HG02763 (cell line): Measurements from ENCODE around the gene FGFBP1.
A peak's percentile ranks its signal among the peaks of the same experiment; 100 is the strongest.
"Not testable (repeated sequence)": the region's sequence is repeated elsewhere in the genome, so short reads cannot be mapped to it uniquely, and the experiment has no call there.

ENCODE experiments used
- ATAC-seq: cut with Tn5 transposase; IDR thresholded peaks from one replicate; pipeline ENCODE4 v1.9.1; 2021; ENCODE audit warnings: mild to moderate bottlenecking, moderate library complexity; ENCODE audit not compliant: unreplicated experiment

The FGFBP1 gene

DNA sequence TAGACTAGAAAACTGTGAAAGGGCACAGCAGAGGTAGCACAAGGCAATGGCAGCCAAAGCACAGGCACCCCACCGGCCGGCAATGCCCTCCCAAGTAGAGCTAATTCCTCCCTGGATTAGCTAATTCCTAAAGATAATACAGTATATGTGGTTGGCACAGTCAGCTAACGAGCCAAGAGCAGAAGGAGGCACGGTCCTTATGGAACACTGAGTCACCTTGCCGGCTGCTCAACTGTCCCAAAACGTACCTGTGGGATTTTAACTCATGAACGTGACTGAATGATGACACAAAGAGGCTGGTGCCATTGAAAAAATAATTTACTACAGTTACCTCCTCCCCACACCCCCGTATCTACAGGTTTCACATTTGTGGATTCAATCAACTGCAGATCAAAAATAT, 9.1 kb upstream of the FGFBP1 start:
- ATAC-seq = no peak

DNA sequence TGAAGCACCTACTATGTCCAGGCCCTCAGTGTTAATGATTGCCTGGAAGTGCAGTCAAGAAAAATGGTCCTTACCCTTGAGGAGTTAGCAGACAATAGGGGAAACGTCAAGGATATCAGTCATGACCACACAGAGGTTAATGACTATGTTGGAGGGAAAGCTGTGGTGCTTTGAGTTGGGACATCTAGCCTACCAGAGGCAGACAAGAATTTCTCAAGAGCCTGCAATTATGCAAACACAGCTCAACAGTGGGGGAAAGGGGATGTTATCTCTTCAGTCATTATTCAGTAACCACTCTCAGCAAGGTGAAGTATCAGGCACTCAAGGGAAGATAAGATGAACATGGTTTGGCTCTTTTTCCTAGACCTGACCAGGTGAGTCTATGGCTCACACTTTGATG, 7.0 kb upstream of the FGFBP1 start:
- ATAC-seq = no peak

DNA sequence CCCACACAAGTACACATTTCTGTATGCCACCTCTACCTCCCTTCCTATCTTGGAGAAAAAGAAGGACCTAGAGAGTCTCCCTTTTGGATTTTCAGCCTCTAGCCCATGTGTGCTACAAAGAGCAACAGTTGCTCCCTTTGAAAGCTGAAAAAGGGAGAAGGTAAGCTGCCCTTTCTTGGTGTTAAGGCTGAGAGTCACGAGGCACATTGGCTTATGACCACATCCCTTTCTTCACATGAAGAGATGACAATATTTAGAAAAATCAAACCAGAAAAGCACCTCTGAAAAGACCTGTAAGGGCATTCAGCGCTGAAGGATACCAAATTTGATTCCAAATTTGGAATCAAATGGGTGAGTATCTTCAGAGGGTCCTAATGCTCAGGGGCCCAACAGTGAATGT, 6.4 kb upstream of the FGFBP1 start:
- no peak for ATAC-seq

DNA sequence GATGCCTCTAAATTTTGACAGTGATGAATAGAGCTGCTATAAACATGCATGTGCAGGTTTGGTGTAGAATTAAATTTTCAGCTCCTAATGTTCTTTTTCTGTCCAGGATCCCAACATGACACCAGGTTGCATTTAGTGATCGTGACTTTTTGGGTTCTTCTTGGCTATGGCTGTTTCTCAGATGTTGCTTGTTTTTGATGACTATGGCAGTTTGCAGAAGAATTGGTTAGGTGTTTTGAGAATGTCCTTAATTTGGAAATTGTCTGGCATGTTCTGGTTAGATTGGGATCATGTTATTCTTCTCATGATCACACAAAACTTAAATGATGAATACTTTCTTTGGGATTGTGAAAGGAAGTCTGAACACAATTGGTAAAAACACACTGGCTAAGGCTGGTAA, 3.7 kb upstream of the FGFBP1 start:
- ATAC-seq = no peak

DNA sequence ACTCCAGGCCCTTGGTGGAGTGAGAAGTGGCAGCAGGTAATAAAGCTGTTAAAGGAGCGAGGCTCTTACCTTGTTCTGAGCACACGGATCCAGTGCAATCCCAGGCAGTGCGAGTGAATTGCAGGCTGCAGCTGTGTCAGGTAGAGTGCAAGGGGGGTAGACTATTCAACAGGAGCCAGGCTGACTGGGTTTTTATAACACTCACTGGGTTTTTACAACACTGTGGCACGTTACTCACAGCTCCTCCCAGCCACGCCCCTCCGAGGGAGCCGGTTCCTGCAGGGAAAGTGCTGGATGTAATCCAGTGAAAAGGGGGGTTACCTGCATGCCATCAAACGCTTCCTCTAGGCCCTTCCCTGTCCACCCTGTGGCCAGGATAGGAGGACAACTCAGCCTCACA, 358 bp downstream of the FGFBP1 start:
- no peak for ATAC-seq

DNA sequence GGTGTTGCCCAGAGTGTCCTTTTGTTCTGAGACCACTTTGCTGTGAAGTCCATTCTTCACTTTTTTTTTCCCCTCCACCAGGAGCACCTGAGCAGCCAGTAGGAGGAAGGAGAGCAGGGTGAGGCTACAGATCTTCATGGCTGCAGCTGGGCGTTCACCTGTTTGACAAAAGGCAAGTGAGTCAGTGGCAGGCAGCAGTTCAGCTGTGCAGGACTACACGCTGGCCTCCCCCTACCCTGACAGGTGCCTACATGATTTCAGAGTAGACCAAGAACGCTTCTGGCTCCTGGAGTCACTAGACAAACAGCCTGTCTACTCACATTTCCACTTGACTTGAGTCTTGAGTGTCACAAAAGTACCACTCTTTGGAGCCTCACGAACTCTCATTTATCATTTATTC, 2.0 kb downstream of the FGFBP1 start:
- ATAC-seq = no peak

DNA sequence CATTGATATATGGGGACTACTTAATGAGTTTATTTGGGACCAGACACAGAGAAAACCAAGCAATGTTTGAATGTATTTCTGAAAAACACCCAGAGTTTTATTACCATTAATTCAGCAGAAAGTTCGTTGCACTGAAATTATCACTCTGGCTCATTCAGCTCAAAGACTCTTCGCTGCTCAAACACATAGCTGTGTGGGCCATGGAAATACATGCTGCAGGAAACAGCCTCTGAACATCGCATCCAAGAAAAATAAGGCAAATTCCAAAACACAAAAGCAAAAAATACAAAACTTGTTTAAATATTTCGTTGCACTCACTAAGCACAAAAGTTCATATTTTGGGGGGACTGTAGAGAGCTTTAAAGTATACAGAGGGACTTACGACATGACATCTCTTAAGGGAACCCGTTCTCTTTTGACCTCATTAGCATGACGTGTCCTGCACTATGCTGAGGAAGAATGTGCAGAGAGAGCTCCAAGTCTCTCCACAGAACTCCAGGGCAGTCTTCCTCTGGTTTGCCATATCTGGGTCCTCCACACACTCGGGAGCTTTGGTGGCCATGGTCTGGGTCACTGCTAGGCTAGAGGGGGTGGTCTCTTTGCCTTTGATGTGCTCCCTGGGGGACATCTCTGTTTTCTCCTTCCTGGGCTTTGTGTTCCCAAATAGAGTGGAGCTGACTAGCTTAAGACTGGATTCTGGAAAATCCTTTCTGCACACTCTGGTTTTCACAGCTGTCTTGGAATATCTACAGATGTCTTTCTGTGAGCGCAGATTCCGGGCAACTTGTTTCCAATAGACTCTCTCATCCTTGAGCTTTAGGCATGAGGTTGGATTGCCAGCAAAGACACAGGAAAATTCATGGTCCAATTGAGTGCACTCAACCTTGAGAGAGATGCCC, 2.8 kb downstream of the FGFBP1 start:
- no peak for ATAC-seq

DNA sequence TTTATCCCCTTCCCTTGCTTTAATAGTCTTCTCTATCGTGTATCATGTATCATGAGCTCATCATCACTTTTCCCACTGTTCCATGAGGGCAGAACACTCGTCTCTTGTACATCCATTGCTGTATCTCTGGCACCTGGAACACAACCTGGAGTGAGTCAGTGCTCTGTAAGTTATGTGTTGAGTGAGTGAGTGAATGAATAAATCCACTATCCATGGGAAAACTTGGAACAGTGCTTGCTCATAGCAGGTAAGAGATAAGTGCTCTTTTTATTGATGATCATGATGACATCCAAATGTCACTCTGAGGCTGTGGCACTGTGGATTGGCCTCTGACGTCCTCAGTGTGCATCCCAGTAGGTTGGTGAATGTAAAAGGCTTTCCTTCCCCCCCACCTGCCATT, 4.3 kb downstream of the FGFBP1 start:
- ATAC-seq = no peak

DNA sequence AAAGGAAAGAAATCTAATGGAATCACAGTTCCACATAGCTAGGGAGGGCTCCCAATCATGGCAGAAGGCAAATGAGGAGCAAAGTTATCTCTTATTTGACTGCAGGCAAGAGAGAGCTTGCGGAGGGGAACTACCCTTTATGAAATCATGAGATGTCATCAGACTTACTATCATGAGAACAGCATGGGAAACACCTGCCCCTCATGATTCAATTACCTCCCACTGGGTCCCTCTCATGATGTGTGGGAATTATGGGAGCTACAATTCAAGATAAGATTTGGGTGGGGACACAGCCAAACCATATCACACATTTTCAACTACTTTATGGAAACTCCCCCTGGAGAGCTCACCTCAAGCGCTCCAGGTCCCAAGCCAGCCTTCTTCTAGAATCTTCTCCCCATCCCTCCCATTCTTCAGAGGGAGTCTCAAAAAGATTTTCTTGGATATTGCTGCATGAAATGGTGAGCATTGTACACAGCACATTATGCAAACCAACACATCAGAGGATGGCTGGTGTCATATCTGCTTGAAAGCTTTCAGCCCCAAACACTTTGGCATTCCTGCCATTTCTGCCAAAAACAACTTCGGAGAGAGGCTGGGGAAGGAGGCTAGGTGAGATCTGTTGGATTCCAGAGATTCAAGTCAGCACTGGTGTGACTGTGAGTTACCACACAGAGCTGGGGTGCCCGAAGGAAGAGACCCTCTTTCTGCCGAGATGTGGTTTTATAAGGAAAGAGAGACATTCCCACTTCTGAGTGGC, 6.9 kb downstream of the FGFBP1 start:
- ATAC-seq = no peak

DNA sequence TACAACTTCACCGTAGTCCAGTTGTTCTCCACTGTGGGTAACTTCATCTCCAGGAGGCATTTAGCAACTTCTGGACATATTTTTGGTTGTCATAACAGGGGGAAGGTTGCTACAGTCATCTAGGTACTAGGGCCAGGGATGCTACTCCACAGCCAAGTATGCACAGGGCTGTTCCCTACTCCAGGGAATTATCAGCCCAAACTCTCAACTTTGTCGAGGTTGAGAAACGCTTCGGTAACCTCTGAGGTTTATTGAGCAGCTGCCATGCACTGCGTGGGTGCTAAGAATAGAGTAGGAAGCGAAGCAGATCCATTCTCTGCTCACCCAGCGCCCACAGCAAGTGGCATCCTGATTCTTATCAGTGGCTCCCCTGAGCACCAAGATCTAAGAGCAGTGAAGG, 8.2 kb downstream of the FGFBP1 start:
- ATAC-seq = peak; percentile 49

DNA sequence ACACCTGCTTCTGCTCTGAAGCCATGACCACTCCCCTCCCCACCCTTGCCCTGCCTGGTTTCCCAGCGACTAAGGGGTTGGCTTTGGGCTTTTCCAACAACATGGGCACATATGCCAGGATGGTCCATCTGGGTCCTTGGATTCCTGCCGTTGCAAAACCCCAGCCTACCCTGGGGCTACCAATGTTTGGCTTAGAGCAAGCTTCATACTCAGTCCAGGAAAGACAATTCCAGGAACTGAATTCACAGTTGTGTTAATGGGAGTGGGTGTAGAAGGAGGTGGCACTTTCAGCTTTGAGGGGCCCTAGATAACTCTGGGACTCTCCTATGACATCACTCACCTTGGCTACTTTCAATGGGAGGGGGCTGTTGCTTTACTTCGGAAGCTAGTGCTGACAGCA, 9.0 kb downstream of the FGFBP1 start:
- ATAC-seq = no peak

DNA sequence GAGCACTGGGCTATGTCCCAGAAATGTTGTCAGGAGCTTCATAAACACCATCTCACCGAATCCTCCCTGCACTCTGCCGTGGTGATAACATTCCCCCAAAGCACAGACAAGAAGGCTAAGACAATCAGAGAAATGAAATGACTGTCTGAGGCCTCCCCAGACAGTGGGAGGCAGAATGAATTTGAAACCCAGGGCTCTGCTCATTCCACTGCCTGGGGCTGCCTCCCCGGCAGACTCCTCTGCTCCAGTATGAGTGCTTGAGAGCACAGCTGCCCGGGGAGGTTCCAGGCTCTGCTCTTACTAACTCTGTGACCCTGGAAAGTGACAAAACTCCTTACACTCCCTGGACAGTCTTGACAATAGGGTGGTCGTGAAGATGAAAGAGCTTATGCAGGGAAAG, 9.7 kb downstream of the FGFBP1 start:
- ATAC-seq = no peak

DNA sequence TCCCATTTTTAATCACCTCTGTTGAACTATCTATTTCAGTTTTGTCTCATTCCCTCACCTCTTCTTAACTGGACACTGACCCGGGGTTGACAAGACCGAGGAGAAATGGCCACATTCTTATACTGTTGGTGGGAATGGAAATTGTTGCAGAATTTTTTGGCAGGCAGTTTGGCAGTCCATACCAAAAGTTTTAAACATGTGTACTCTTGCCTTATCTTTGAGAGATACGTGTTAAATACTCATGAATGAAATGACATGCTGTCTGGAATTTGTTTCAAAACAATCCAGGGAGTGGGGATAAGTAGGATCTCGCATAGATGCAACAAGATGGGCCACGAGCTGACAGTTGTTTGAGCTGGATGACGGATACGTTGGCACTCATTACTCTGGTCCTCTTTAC, 12.1 kb downstream of the FGFBP1 start:
- no peak for ATAC-seq

DNA sequence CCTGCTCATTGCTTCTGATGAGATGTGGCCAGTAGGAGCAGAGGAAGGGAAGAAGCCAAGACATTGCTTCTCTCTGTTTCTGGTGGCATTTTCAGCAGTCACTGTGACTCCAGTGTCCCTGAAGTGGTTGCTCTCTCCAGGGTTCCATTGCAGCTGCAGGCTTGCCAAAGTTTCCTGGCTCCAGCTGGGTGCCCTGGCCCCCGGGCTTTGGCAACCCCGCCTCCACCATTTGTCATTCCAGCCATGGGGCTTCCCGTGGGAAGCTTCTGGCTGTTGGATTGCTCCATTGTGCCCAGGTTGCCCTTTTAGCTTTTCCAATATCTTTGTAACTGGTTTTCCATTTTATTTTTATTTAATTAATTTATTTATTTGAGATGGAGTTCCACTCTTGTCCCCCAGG, 12.7 kb downstream of the FGFBP1 start:
- no peak for ATAC-seq

DNA sequence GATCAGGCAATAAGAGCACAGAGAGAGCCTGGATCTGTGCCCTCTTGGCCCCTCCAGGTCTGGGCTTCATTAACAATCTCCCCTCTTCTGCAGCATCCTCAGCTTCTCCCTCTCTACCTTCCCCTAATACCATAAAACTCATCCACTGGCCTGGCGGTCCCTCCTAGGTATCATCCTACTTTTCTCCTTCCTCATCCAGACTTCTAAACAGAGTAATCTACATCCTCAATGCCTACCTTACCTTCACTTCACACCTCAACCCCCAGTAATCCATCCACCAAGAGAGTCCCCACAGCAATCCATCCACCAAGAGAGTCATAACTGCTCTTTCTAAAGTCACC, 17.0 kb downstream of the FGFBP1 start:
- no peak for ATAC-seq

DNA sequence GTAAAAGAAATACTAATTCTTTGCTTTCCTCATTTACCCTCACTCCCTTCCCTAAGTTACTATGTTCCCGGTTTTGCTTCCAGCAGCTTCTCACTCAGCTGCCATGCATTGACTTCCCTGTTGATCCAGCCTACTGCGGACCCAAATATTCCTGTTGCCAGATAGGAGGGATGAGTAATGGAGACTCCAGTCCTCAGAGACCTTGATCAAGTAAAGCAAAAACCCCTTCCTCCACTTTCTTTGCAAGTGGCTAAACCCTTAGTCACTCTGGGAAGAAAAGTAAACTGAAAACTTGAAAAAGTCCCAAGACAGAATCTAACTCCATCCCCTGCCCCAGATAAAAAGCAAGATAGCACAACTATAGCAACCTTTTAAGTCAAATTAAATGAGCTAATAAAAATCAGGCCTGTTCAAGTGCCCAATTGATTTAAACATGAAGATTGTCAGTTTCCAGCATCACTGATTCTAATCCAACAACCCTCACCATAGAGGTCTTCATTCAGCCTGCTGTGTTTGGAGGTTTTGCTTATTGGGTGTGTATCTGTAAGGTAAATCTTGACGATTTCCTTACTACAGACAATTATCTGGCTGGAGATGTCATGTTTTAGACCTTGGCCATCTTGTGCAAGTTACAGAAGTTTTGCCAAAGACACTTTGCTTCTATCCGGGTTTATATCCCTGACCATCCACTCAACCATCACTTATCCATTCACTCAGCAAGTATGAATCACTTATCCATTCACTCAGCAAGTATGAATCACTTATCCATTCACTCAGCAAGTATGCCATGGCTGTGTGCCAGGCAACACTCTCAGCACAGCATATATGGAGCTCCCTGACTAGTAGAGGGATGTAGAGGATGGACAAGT, 17.6 kb downstream of the FGFBP1 start:
- no peak for ATAC-seq

DNA sequence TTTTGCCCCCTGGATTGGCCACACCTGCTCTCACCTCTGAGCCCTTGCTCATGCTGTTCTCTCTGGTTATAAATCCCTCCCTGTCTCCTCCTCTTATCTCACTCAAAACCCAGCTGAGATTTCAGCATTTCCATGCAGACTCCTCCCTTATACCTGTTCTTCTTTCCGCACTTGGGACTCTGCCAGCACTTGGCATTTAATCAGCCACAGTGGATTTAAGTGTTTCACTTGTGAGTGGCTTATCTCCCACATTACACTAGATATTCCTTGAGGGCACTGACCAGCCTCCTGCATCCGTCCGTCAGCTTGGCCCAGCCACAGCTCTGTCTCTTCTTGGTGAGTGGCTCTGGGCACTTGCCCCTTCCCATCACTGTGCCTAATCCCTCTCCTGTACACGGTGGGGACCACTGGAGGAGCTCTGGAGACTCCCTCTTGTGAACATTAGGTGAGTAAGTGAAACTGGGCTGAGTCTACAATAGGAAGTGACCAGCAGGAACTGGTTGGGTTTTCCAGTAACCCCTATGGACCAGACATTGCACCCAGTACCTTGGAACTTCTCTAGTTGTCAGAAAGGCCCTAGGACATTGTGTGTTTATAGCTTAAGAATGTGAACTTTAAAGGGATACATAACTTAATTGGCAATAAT, 19.9 kb downstream of the FGFBP1 start:
- no peak for ATAC-seq

DNA sequence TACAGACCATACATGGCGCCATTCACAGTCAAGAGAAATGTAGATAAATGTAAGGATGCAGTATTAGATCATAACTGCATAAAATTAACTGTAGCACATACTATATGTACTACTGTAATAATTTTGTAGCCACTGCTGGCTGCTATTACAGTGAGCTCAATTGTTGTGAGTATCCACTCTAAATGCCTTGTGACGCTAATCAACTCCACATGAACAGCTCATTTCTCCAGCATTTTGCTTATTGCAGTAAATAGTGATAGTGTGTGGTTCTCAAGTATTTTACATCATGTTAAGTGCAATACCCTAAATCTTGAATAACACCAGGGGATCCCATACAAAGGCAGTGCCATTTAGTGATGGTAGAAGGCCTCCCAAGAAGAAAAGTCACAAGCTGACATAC, 21.2 kb downstream of the FGFBP1 start:
- ATAC-seq = no peak

DNA sequence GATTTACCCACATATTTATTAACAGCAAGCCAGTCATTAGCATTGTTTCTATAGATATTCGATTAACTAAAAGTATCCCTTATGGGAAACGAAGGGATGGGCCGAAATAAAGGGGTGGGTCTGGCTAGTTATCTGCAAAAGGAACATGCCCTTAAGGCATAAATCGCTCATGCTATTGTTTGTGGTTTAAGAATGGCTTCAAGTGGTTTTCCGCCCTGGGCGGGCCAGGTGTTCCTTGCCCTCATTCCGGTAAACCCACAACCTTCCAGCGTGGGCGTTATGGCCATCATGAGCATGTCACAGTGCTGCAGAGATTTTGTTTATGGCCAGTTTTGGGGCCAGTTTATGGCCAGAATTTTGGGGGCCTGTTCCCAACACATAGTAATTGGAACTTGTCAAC, 22.2 kb downstream of the FGFBP1 start:
- not testable (repeated sequence) for ATAC-seq

DNA sequence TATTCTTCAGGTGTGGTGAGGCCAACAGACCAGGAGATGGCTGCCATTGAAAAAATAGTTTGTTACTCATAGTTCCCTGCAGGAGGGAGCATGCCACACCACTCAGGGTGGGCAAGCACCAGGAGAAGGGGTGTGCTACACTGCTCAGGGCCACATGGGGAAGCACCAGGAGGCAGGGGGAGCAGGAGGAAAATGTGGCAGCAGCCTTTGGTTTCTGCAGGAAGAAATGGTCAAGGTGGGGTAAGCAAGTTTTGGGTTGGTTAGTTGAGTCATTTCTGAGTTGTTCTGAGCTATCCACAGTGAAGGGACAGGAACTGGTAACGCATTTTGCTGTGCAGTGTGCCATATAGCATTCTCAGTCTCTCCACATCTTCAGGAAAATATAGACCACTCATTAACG, 23.8 kb downstream of the FGFBP1 start:
- ATAC-seq = no peak

DNA sequence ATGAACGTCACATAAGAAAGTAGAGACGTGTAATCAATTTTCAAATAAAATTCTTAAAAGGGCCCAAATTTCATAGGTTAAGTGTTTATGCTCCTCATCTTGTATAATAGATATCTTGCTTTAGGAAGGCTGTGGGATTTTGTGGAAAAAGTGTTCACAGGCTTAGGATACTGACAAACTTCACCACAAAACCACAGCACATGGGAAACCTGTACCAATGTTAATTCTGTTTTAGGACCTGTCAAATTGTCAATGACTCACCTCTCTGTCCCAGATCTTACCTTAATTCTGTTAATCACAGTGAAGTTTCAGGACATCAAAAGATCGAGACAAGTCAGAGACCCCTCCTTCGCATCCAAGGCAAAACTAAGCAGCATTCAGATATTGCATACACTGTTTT, 24.2 kb downstream of the FGFBP1 start:
- ATAC-seq = no peak
